ENCODE results near the gene LCMT2.

The LCMT2 gene

DNA sequence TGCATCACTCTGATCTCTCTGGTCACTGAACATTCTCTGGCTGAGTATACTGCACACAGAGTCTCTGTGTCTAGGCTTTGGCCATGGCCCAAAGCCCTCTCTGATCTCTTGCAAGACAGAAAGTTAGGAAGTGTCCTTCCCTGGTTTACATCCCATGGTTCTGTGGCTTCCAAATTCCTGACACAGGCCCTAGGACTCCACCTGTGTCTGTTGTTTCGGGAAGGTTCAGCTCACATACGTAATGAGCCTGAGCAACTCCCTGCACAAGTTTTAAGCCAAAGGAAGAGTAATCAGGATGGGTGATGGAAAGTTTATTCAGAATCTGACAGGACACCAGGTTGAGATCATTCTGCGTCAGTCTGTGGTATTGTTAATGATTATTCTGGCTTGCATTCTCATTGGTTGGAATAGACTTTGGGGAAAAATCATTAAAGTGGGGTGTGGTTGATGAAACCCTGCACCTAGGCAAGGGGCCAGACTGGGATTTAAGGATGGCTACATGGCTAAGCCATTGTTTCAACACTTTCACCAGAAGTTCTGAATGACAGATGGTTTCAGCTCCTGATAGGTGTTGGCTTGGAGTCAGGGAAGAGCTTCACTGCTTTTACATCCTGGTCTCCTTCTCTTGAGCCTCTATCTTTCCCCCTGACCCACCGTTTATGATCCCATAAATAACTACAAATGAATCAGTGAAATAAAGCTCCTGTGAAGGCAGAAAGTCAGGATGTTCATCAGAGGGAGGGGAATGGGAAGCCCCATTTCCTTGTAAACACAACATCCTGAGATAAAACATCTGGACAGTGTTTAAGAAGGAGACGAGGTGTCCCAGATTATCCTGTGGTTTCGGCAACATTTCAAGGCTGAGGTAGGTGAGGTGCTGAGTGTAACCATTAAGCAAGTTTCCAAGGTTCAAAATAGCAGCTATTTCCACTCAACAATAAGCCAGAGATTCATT, 14.1 kb downstream of the LCMT2 start:
- H3K4me3 ChIP-seq (ENCODE audit: control insufficient read depth, low read depth, low read length): no peak overlapping the region
- TF ChIP-seq, protein P1, sequence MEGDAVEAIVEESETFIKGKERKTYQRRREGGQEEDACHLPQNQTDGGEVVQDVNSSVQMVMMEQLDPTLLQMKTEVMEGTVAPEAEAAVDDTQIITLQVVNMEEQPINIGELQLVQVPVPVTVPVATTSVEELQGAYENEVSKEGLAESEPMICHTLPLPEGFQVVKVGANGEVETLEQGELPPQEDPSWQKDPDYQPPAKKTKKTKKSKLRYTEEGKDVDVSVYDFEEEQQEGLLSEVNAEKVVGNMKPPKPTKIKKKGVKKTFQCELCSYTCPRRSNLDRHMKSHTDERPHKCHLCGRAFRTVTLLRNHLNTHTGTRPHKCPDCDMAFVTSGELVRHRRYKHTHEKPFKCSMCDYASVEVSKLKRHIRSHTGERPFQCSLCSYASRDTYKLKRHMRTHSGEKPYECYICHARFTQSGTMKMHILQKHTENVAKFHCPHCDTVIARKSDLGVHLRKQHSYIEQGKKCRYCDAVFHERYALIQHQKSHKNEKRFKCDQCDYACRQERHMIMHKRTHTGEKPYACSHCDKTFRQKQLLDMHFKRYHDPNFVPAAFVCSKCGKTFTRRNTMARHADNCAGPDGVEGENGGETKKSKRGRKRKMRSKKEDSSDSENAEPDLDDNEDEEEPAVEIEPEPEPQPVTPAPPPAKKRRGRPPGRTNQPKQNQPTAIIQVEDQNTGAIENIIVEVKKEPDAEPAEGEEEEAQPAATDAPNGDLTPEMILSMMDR (IDR thresholded peaks at IDR 0.05; ENCODE audit: control insufficient read depth, insufficient read depth, low read depth, low read length, missing control alignments): no peak
- DNase-seq (ENCODE audit: low read depth): no peak

DNA sequence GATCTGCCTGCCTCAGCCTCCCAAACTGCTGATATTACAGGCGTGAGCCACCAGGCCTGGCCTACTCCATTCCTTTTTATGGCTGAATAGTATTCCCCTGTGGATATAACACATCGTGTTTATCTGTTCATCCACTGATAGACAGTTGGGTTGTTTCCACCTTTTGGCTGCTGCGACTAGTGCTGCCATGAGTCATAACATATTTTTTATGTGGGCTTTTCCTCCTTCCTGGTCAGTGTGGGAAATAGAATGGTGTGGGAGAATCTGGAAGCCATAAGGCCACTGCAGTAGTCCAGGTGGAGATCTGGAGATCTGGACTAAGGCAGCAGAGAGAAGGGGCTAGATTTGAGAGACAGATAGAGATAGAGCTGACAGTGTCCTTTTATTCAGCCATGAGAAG, 16.2 kb downstream of the LCMT2 start:
- TF ChIP-seq, protein P1 (IDR thresholded peaks at IDR 0.05; ENCODE audit: control insufficient read depth, insufficient read depth, low read depth, low read length, missing control alignments): no peak
- no peak overlapping the region for H3K4me3 ChIP-seq (ENCODE audit: control insufficient read depth, low read depth, low read length)
- DNase-seq (ENCODE audit: low read depth): no peak

DNA sequence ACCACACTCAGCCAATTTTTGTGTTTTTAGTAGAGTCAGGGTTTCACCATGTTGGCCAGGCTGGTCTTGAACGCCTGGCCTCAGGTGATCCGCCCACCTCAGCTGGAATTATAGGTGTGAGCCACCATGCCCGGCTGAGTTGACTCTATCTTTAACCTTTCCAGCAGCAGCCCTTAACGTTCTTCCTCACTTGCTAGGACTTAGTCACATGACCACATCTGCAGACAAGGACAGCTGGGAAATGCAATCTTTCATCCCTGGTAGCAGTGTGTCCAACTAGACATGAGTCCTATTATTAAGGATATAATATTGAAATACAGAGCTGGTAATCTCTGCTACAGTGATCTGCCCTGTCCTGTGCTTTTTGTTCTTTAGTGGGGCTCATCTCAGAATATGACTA, 18.0 kb downstream of the LCMT2 start:
- DNase-seq (ENCODE audit: low read depth): no peak
- TF ChIP-seq, protein P1 (IDR thresholded peaks at IDR 0.05; ENCODE audit: control insufficient read depth, insufficient read depth, low read depth, low read length, missing control alignments): no peak
- H3K4me3 ChIP-seq (ENCODE audit: control insufficient read depth, low read depth, low read length): no peak overlapping the region

DNA sequence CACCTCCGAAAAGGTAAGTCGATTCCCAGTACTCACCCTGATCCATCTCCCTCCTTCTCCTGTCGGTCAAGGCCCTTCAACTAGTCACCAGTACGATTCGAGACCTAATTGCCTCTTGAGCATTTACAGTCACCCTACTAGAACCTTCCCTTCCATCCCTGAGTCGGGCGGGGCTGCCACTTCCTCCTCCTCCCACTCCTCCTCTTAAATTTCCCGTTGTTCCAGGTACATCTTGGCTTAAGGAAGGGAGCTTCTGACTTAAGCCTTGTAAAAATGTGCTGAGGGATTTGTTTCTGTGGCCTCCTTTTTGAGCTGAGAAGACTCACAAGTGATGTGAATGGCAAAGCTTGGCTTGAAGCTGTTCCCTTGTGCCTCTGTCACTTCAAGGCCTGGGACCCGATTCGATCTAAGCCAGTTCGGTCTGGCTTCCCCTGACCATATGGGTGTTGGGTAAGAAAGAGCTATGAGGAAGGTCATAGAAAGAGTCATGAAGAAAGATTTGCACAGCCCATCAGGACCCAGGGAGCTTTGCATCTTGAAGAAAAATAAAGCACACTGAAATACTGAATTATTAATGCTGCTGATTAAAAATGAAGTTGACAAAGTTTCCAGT, 28.1 kb downstream of the LCMT2 start, which contains the start of gene TGM7:
Gene TGM7, minus strand, starts transcription at position 51 of the 613 bp plus-strand sequence.
- no peak within 1 kb of the TSS for H3K4me3 ChIP-seq (ENCODE audit: control insufficient read depth, low read depth, low read length)
- TF ChIP-seq, protein P1 (IDR thresholded peaks at IDR 0.05; ENCODE audit: control insufficient read depth, insufficient read depth, low read depth, low read length, missing control alignments): no peak
- DNase-seq (ENCODE audit: low read depth): no peak

DNA sequence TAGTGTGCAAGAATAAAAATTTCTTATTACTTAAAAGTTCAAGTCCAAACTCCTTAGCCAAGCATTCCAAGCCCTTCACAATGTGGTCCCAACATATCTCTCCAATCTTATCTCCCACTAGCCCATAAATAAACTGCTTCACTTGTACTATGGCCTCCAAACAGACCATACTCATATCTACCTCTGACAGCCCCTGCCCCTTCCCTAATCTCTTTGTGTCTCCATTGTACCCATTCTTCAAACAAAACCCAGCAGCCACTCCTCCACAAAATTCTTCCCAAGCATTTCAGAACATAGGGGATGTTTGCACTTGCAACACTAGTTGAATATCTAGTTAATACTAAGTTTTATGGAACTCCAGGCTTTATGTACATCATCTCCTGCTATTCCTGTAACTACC, 30.5 kb downstream of the LCMT2 start:
- no peak overlapping the region for H3K4me3 ChIP-seq (ENCODE audit: control insufficient read depth, low read depth, low read length)
- TF ChIP-seq, protein P1 (IDR thresholded peaks at IDR 0.05; ENCODE audit: control insufficient read depth, insufficient read depth, low read depth, low read length, missing control alignments): no peak
- DNase-seq (ENCODE audit: low read depth): no peak

DNA sequence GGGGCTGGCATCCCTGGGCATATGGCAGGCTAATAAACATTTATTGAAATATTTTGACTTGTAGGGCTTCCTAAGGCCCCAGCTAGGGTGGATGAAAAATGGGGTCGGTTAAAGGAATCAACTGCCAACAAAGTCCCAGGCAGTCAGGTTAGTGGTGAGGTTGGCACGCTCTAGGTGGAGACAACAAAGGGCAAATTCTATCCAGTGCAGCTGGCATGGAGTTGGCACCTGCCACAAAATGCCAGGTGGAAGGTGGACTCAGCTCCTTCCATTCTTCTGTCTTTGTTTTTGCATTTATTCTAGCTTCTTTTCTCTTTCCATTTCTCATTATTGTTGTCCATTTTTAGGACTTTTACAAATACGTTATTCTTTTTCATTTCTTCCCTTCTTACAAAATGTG, 31.0 kb downstream of the LCMT2 start:
- no peak for DNase-seq (ENCODE audit: low read depth)
- H3K4me3 ChIP-seq (ENCODE audit: control insufficient read depth, low read depth, low read length): no peak overlapping the region
- TF ChIP-seq, protein P1 (IDR thresholded peaks at IDR 0.05; ENCODE audit: control insufficient read depth, insufficient read depth, low read depth, low read length, missing control alignments): no peak

All from AG09309 (cell line).